Activated T-cell treated with anti-CD3 and anti-CD28 coated beads, Interleukin-2, amount 50 U/mL, for 4 hours (primary cell): ENCODE measurements around the gene CDKN1C. TPM values are rescaled to one million over a fixed set of nuclear protein-coding genes. Genes with fewer than 3 reads are reported as not detected.

Source experiments
- ATAC-seq, 2 donors: fragments of 200-7000 bp; cut with Tn5 transposase; one replicate each; pipeline ENCODE4 v1.10.0; 2021
- DNase-seq: peaks from one replicate; pipeline ENCODE4 v3.0.0-alpha.2; 2020
- H3K27me3 Mint-ChIP-seq: one replicate; pipeline ENCODE4 v1.8.0; 2021; ENCODE audit warnings: low read depth, mixed read lengths
- H3K36me3 Mint-ChIP-seq: one replicate; pipeline ENCODE4 v1.8.0; 2022; ENCODE audit warnings: mixed read lengths; ENCODE audit not compliant: insufficient read depth
- H3K4me1 Mint-ChIP-seq: one replicate; pipeline ENCODE4 v1.8.0; 2021; ENCODE audit warnings: low read depth, mixed read lengths
- H3K4me3 Mint-ChIP-seq: one replicate; pipeline ENCODE4 v1.8.0; 2021; ENCODE audit warnings: mild to moderate bottlenecking, moderate library complexity, mixed read lengths
- H3K9me3 Mint-ChIP-seq: one replicate; pipeline ENCODE4 v1.8.0; 2021; ENCODE audit warnings: mixed read lengths
- total RNA-seq, 3 donors: library from RNA; stranded (reverse); gene quantifications; one replicate each; pipeline ENCODE4 v1.2.1, GENCODE V29; 2021

CDKN1C gene
- 1 to 10 TPM in 1 of 3 donors, under 1 TPM in 2; 0.71 to 1.0 (median 0.76) TPM for total RNA-seq

DNA sequence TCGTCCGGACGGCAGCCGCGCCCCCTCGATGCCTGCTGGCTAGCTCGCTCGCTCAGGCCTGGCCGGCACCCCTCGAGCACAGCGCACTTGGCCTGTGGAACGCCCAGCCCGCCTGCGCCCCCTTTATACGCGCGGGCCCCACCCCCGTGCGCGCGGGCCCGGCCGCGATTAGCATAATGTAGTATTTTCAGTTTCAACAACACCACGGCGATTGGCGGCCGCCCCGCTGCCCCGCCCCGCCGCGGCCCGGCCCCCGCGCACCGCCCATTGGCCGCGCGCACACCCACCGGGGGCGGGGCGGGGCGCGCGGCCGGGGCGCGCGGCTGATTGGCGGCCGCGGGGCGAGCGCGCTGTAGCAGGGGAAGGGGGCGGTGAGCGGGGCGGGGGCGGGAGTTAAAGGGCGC, at the start of gene CDKN1C:
TSS of gene CDKN1C (minus strand) at position 98 of the 404 bp plus-strand sequence. CDS start 319 bp downstream, outside the sequence.
- H3K9me3 Mint-ChIP-seq = no peaks in the 10 kb centered on the region
- peaks cover 9% of the 10 kb centered on the region for H3K4me1 Mint-ChIP-seq
- H3K27me3 Mint-ChIP-seq = peaks cover 8% of the 10 kb centered on the region
- peak; percentile 85 to 87 for ATAC-seq
- DNase-seq = peak; percentile 77
- H3K36me3 Mint-ChIP-seq = no peaks in the 10 kb centered on the region
- peak within 1 kb of the TSS; percentile 84 for H3K4me3 Mint-ChIP-seq

DNA sequence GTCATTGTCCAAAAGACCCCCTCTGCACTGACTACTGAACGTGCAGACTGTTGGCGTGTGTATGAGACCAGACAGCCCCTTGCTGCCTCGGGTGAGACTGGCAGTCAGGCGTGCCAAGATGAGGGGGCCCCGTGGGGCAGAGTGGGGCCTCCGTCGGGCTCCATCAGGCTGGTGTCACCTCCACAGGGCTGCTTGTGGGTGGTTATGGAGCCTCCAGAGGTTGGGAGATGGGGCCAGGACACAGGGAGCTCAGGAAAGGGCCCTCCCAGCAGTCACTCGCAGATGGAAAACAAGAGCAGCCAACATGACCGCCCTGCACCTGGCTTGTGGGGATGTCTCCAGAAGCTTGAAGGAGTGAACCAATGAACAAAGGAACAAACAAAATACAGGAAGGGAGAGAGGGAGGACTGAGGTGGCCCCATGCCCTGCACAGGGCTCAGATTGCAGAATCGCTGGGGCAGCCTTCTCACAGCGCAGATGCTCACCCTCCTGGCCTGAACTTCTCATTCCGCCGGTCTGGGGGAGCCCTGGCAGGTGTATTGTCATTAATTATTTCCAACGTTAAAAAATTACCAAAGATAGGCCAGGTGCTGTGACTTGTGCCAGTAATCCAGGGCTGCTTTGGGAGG, 49.1 kb upstream of the CDKN1C start:
- H3K4me3 Mint-ChIP-seq = no peak overlapping the region
- H3K9me3 Mint-ChIP-seq = peaks cover 19% of the 10 kb centered on the region
- peaks cover 2% of the 10 kb centered on the region for H3K36me3 Mint-ChIP-seq
- peaks cover 2% of the 10 kb centered on the region for H3K27me3 Mint-ChIP-seq
- ATAC-seq = no peak
- no peak for DNase-seq
- peaks cover 13% of the 10 kb centered on the region for H3K4me1 Mint-ChIP-seq

DNA sequence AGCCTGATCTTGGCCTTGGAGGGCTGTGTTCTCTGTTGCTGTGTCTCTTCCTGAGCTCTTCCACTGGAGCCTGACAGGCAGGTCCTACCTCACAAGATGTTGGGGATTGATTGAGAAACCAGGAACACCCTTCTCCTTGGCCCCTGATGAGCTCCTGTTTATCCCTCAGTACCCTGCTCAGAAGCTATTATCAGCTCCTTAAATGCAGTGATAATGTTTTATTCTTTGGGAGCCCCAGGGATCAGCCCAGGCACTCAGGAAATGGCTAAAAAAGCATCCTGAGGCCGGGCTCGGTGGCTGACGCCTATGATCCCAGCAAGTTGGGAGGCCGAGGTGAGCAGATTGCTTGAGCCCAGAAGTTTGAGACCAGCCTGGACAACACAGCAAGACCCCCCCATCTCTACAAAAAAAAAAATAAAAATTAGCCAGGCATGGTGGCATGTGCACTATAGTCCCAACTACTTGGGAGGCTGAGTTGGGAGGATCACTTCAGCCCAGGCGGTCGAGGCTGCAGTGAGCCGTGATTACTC, 48.5 kb upstream of the CDKN1C start:
- Mint-ChIP-seq H3K4me3 (no peak overlapping the region), H3K9me3 (peaks cover 18% of the 10 kb centered on the region), H3K36me3 (peaks cover 2% of the 10 kb centered on the region), H3K27me3 (peaks cover 3% of the 10 kb centered on the region), H3K4me1 (peaks cover 12% of the 10 kb centered on the region)
- no peak for ATAC-seq
- no peak for DNase-seq

DNA sequence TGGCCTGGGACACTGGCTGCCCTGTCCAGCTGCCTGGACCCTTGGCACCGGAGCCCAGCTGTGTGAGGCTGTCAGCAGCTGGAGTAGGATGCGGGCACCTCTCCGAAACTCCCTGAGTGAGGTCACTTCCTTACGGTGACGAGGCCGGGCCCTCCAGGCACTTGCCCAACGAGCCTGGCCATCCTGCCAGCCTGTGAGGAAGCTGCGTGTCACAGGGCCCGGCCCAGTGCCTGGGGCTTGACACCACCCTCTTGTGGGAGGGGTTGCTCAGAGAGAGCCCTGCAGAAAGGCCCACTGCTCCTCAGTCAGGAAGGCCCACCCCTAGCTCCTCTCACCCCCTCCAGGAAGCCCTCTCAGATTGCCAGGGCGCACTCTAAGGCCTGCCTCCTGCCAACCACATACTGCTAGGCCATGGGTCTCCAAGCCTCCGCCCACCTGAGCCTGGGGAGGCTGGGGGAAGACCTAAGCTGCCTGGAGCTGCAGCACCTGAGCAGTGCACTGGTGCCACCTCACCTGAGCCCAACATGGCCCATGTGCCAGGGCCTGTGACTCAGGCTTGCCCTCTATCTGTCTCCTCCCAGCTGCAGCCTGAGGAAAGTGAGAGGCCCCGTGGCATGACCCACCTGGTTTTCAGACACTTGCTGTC, 47.9 kb upstream of the CDKN1C start:
- Mint-ChIP-seq H3K27me3 (peaks cover 5% of the 10 kb centered on the region), H3K9me3 (peaks cover 12% of the 10 kb centered on the region), H3K4me1 (peaks cover 15% of the 10 kb centered on the region), H3K36me3 (peaks cover 2% of the 10 kb centered on the region), H3K4me3 (no peak overlapping the region)
- ATAC-seq = peak; percentile 36 to 37
- DNase-seq = no peak

DNA sequence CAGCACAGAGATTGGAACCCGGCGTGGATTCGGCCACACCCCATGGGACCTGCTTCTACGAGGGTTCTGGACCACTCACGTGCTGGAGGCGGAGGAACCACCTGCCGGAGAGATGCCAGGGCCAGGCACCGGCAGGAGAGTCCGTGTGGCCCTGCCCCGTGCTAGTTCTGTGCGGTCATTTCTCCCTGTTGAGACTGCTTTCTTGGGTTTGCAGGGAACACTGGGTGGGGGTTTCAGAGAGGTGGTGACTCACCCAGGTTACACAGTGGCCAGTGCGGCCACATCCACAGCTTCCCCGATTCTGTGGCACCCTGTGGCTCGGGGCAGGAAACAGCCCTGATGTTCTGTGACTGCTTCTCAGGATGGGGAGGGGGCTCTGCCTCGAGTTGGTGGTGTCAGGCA, 47.3 kb upstream of the CDKN1C start:
- peaks cover 20% of the 10 kb centered on the region for H3K4me1 Mint-ChIP-seq
- H3K27me3 Mint-ChIP-seq = peaks cover 10% of the 10 kb centered on the region
- H3K4me3 Mint-ChIP-seq = no peak overlapping the region
- ATAC-seq (no peak), DNase-seq (no peak)
- H3K36me3 Mint-ChIP-seq = peaks cover 2% of the 10 kb centered on the region
- peaks cover 6% of the 10 kb centered on the region for H3K9me3 Mint-ChIP-seq

DNA sequence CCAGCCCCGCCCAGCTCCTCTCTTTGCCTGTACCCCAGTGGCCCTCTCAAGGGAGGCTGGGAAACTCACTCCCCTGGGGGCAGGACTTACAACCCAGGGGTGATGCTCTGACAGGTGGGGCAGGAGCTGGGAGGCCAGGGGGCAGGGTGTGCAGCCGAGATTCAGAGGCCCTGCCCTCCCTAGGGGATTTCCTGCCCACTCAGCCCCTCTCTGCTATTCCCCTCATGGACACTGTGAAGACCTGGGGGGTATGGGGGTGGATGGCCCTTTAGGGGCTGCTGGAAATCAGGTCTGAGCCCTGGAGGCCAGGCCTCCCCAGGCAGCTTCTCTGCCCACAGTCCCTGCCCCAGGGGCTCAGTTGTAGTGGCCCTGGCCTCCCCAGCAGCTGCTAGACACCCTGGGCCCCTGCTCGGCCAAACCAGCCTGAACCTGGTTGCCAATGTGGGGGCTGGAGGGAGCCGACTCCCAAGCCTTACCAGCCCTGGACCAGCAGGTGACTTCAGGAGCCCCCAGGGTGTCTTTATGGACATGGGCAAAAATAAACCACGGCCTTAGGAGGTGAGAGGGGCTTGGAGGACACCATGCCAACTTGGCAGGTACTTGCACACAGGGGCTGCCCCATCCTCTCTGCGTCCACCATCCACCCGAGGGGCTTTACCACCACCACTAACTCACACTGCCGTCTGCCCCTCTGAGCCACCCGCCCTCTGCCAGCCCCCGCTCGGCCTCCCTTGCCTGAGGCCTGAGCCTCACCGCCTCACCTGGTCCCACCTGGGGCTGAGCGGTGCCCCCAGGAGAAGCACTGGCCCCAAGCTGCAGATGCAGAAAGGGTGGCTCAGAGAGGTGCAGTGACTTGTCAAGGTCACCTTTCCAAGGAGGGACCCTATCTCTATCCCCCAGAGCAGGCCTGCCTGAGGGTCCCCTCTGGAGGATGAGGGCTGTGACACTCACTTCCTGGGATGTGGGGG, 46.5 kb upstream of the CDKN1C start:
- H3K27me3 Mint-ChIP-seq = peaks cover 13% of the 10 kb centered on the region
- ATAC-seq (no peak), DNase-seq (no peak)
- no peak overlapping the region for H3K4me3 Mint-ChIP-seq
- H3K9me3 Mint-ChIP-seq = no peaks in the 10 kb centered on the region
- H3K36me3 Mint-ChIP-seq = no peaks in the 10 kb centered on the region
- peaks cover 24% of the 10 kb centered on the region for H3K4me1 Mint-ChIP-seq

DNA sequence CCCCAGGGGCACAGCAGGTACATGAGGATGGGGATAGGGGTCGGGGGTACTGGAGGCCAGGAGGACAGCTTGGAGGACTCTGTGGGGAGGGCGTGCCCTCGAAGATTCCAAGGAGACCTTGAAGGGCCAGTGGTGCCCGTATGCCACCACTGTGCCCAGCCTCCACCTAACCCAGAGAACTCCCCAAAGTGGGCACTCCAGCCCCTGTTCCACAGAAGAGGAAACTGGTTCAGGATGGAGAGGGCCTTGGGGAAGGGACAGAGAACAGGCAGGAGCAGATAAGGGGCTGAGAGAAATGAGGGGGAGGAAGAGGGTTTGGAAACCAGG, 45.8 kb upstream of the CDKN1C start:
- H3K9me3 Mint-ChIP-seq = no peaks in the 10 kb centered on the region
- no peak for DNase-seq
- H3K4me1 Mint-ChIP-seq = peaks cover 24% of the 10 kb centered on the region
- no peaks in the 10 kb centered on the region for H3K36me3 Mint-ChIP-seq
- H3K4me3 Mint-ChIP-seq = no peak overlapping the region
- no peak for ATAC-seq
- peaks cover 13% of the 10 kb centered on the region for H3K27me3 Mint-ChIP-seq

DNA sequence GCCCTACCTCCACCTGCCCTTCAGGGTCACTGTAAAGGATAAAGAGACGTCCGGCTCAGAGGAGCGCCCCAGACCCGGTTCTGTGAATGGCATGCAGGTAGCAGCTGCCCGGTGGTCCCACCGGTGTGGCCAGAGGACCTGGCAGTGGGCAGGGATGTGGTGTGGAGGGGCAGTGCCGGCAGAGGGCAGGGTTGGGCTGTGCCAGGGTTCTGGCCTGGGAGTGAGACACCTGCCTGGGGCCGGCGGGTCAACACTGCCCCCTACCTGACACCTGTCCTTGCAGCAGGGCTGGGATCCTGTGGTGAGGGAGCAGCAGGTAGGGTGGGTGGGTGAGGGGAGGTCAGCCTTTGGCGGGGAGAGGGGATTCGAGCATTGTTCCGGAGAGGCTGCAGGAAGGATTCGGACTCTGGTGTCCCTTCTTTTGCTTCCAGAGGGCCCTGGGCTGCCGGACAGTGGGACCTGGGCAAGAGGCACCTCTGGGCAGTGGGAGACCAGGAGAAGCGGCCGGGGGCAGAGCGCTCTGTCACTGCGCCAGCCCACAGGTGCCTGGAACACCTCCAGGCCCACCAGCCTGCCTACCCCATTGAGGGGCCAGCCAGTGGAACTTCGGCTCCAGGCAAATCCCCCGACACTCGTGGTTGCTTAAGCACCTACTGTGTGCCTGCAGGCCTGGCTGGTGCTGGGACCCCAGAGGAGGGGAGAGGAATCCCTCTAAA, 45.3 kb upstream of the CDKN1C start:
- Mint-ChIP-seq H3K36me3 (no peaks in the 10 kb centered on the region), H3K4me1 (peaks cover 24% of the 10 kb centered on the region)

DNA sequence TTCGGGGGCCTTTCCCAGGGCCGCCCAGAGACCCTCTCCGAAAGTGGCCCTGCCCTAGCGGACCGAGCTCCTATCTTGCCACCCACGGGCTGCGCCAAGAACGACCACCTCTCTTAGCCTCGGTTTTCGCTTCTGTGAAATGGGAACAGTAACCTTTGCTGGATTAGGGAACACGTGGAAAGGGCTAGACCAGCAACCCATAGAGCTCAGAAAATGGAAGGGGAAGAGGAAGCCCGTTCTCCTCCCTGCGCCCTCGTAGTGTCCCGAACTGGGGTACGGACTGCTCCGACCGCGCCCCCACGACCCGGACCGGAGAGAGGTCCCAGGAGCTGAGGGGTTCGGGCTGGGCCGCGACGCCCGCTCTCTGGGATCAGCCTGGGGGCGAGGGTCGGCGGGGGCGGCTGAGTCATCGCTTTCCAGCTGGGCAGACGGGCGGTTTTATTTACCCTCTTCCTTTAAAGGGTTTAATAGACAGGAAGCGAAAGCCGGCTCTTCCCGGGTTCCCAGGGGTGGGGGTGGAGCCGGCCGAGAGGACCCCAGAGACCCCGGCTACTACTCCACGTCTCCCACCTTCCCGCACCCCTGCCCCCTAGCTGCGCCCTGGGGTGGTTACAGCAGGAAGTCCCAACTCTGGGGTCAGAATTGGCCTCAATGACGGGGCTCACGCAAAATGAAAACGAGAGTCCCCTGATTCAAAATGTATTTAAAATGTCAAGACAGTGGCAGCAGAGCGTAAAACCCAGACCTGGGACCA, 44.6 kb upstream of the CDKN1C start:
- Mint-ChIP-seq H3K9me3 (no peaks in the 10 kb centered on the region), H3K36me3 (no peaks in the 10 kb centered on the region), H3K27me3 (peaks cover 13% of the 10 kb centered on the region), H3K4me1 (peaks cover 24% of the 10 kb centered on the region), H3K4me3 (peak overlapping the region; percentile 79)
- DNase-seq = peak; percentile 13
- ATAC-seq = peak in 1 of 2 donors; percentile 33

More for the DNA sequence above, 45.3 kb upstream of the CDKN1C start:
- ATAC-seq (no peak), DNase-seq (peak; percentile 31)
- peak overlapping the region; percentile 79 for H3K4me3 Mint-ChIP-seq
- no peaks in the 10 kb centered on the region for H3K9me3 Mint-ChIP-seq
- H3K27me3 Mint-ChIP-seq = peaks cover 13% of the 10 kb centered on the region

DNA sequence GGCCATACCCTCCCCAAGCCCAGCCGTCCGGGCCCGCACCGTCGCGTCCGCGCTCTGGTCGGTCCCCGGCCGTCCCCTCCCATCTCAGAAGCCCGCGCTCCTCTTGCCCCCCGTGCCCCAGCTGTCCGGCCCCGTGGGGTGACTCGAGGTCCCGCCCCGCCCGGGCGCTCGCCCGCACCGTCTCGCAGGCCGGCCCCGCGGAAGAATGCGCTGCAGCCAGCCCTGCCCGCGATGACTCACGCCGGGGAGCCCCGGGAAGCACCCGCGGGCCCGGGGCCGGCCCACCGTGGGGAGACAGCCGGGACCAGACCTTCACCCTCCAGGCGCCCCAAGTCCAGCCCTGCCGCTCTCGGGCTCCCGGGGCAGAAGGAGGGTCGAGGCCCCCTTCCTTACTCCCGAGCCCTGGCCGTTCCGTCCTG, 44.0 kb upstream of the CDKN1C start:
- H3K27me3 Mint-ChIP-seq = peaks cover 13% of the 10 kb centered on the region
- peak overlapping the region; percentile 79 for H3K4me3 Mint-ChIP-seq
- peaks cover 24% of the 10 kb centered on the region for H3K4me1 Mint-ChIP-seq
- DNase-seq = peak; percentile 38
- no peaks in the 10 kb centered on the region for H3K36me3 Mint-ChIP-seq
- H3K9me3 Mint-ChIP-seq = no peaks in the 10 kb centered on the region
- peak; percentile 47 to 51 for ATAC-seq

DNA sequence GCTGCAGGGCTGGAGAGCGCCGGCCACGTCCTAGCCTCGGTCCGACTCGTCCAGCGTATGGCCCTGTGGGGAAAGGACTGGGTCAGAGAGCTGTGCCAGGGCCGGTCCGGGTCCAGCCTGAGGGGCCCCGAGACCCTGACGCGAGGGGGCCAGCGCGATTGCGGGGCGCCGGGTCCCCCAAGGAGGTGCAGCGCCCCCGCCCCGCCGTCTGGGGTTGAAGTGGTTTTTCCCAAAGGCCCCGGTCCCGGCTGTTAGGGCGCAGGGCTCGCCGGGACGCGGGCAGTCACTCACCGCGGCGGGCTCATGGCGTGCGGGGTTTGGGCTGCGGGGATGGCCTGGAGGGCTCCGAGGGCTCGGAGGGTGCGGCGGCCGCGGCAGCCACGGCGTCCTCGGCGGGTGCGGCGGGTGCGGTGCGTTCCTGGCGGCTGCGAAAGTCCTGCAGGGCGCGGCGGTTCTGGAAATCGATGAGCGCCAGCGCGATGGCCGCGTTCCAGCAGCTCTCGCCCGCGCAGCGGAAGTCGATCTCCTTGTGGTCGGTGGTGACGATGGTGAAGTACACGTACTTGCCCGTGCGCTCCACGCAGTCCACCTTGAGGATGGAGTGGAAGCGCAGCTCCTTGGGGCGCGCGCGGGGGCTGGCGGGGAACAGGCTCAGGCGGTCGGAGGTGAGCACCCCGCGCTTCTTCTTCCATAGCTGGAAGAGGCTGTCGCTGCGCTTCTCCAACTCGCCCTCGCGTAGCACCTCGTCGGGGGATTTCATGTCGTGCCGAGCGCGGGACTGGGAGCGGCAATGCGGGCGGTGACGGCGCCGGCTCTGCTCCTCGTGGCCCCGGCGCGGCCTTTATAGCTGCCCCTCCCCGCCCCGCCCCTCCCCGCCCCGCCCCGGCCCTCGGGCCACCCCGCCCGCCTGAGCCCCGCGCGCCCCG, 43.3 kb upstream of the CDKN1C start, which contains the start of gene PHLDA2:
TSS of gene PHLDA2 (minus strand) at position 816 of the 926 bp plus-strand sequence. CDS start at position 760, 56 bp downstream.
- H3K27me3 Mint-ChIP-seq = peaks cover 13% of the 10 kb centered on the region
- peak; percentile 43 for DNase-seq
- H3K4me1 Mint-ChIP-seq = peaks cover 22% of the 10 kb centered on the region
- H3K4me3 Mint-ChIP-seq = peak within 1 kb of the TSS; percentile 79
- ATAC-seq = peak; percentile 59 to 64
- no peaks in the 10 kb centered on the region for H3K36me3 Mint-ChIP-seq
- no peaks in the 10 kb centered on the region for H3K9me3 Mint-ChIP-seq

DNA sequence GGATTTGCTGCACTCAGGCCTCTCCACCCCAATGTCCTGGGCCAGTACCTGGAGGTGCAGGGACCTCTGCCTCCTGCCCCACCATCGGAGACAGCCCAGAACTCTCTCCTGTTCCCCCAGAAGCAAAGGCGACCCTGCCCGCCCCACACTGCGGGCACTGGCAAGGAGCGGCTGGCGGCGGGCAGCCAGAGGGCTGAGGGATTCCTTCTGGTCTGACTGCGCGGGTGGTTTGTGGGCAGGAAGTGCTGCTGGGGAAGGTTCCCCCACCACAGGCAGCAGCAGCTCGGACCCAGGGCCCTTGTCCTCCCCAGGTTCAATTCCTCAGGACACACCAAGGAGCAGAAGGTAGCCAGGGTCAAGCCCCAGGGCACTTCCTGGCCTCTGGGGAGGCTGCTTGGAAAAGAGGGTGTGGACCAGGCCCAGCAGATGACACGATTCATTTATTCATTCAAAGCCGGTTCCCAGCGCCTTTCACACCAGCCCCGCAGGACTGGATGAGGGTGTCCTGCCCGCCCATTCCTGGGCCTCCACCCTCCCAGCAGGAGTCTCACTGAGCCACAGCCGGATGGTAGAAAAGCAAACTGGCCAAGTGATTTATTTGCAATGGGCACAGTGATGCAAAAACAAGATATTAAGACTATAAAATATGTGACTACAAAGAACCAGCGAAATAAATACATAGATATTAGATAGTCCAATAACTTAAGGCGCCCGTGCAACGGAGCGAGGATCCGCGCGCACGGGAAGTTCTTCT, 42.5 kb upstream of the CDKN1C start:
- H3K4me1 Mint-ChIP-seq = peaks cover 20% of the 10 kb centered on the region
- no peaks in the 10 kb centered on the region for H3K9me3 Mint-ChIP-seq
- peak overlapping the region; percentile 79 for H3K4me3 Mint-ChIP-seq
- no peaks in the 10 kb centered on the region for H3K36me3 Mint-ChIP-seq
- peaks cover 13% of the 10 kb centered on the region for H3K27me3 Mint-ChIP-seq
- DNase-seq (no peak), ATAC-seq (no peak)
